Lower leg skin (tissue), 3 donors: ENCODE results near the gene SFXN2.
A peak's percentile ranks its signal among the peaks of the same experiment; 100 is the strongest.

Experiments used
- POLR2A ChIP-seq, 2 donors: fragments of 450-650 bp; IDR thresholded peaks; one replicate each; pipeline ENCODE4 v1.6.1; 2016 to 2017; ENCODE audit warnings: antibody characterized with exemption in 2 of 2, mild to moderate bottlenecking in 1 of 2, moderate library complexity in 1 of 2
- TF ChIP-seq, protein P1 (sequence below), 3 donors: fragments of 450-650 bp; IDR thresholded peaks; one replicate each; pipeline ENCODE4 v1.5.1; 2016; ENCODE audit warnings: antibody characterized with exemption in 3 of 3, mild to moderate bottlenecking in 3 of 3, moderate library complexity in 2 of 3

GRCh38 chr10:102775935-102776669 is 61.7 kb downstream of the SFXN2 start:
- TF ChIP-seq POLR2A (IDR thresholded peaks at IDR 0.05), result peak in 1 of 2 donors; percentile 41
- TF ChIP-seq, protein P1, sequence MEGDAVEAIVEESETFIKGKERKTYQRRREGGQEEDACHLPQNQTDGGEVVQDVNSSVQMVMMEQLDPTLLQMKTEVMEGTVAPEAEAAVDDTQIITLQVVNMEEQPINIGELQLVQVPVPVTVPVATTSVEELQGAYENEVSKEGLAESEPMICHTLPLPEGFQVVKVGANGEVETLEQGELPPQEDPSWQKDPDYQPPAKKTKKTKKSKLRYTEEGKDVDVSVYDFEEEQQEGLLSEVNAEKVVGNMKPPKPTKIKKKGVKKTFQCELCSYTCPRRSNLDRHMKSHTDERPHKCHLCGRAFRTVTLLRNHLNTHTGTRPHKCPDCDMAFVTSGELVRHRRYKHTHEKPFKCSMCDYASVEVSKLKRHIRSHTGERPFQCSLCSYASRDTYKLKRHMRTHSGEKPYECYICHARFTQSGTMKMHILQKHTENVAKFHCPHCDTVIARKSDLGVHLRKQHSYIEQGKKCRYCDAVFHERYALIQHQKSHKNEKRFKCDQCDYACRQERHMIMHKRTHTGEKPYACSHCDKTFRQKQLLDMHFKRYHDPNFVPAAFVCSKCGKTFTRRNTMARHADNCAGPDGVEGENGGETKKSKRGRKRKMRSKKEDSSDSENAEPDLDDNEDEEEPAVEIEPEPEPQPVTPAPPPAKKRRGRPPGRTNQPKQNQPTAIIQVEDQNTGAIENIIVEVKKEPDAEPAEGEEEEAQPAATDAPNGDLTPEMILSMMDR (IDR thresholded peaks at IDR 0.05), result no peak
